SU-DHL-6 (cell line): ENCODE results near the gene SDC3.

ENCODE experiments used
- CTCF ChIP-seq: fragments of 200-600 bp; sonication (generic); IDR thresholded peaks from one replicate; pipeline ENCODE4 v1.5.1; 2017; ENCODE audit warnings: antibody characterized with exemption, mild to moderate bottlenecking, low read length, moderate library complexity; ENCODE audit not compliant: insufficient read depth, poor library complexity, severe bottlenecking
- EZH2phosphoT487 ChIP-seq: fragments of 200-600 bp; sonication (generic), shearing (Covaris generic); conservative IDR thresholded peaks from 2 replicates; pipeline ENCODE4 v1.6.1; 2018; ENCODE audit warnings: mild to moderate bottlenecking, antibody characterized with exemption, low read length, moderate library complexity, mixed read lengths

- TF ChIP-seq EZH2phosphoT487, result no peak
- TF ChIP-seq CTCF, result no peak
These were observed 70.9 kb downstream of the SDC3 start for GRCh38 chr1:30837653-30838052.
